Gastroesophageal sphincter (tissue), 4 donors: ENCODE data around the gene TCF12. TPM values are rescaled to one million over a fixed set of nuclear protein-coding genes. Genes with fewer than 3 reads are reported as not detected.

Experiments
- ATAC-seq: fragments of 150-250 bp; one replicate; pipeline ENCODE4 v1.9.1; 2016; ENCODE audit warnings: mild to moderate bottlenecking, moderate library complexity
- H3K27ac ChIP-seq, 4 donors: fragments of 200-600 bp; sonication (generic) in 3 of 4; 1 replicate in 3 of 4; 2 replicates in 1 of 4; pipeline ENCODE4 v1.5.1; 2016 to 2019
- H3K27me3 ChIP-seq: fragments of 200-600 bp; sonication (generic); one replicate; pipeline ENCODE4 v1.5.1; 2019
- H3K36me3 ChIP-seq, 2 donors: fragments of 200-600 bp; sonication (generic); one replicate each; pipeline ENCODE4 v1.5.1; 2019; ENCODE audit warnings: control low read depth in 1 of 2
- H3K4me1 ChIP-seq, 3 donors: fragments of 200-600 bp; sonication (generic); 1 replicate in 2 of 3; 2 replicates in 1 of 3; pipeline ENCODE4 v1.5.1; 2016 to 2019; ENCODE audit warnings: control low read depth in 2 of 3
- H3K4me3 ChIP-seq, 2 donors: fragments of 200-600 bp; sonication (generic); one replicate each; pipeline ENCODE4 v1.5.1; 2019; ENCODE audit warnings: mild to moderate bottlenecking in 1 of 2, moderate library complexity in 1 of 2
- H3K9me3 ChIP-seq, 3 donors: fragments of 200-600 bp; sonication (generic); one replicate each; pipeline ENCODE4 v1.5.1; 2017 to 2019; ENCODE audit warnings: control low read depth in 2 of 3
- CTCF ChIP-seq, 4 experiments: fragments of 200-600 bp in 2 of 4; fragments of 450-650 bp in 2 of 4; sonication (generic) in 1 of 4; IDR thresholded peaks; one replicate each; pipeline ENCODE4 v1.5.1; 2017 to 2019; ENCODE audit warnings: antibody characterized with exemption in 4 of 4, mild to moderate bottlenecking in 2 of 4, moderate library complexity in 2 of 4
- EP300 ChIP-seq: sonication (generic); formaldehyde crosslinking; IDR thresholded peaks from one replicate; pipeline ENCODE4 v1.6.1; 2017; ENCODE audit warnings: antibody characterized with exemption, mild to moderate bottlenecking
- POLR2A ChIP-seq, 2 donors: fragments of 450-650 bp; IDR thresholded peaks; one replicate each; pipeline ENCODE4 v1.6.1; 2017; ENCODE audit warnings: antibody characterized with exemption in 2 of 2, mild to moderate bottlenecking in 2 of 2, moderate library complexity in 1 of 2
- POLR2AphosphoS5 ChIP-seq: sonication (generic); formaldehyde crosslinking; IDR thresholded peaks from one replicate; pipeline ENCODE4 v1.6.1; 2017; ENCODE audit warnings: antibody characterized with exemption
- WGBS, 2 donors: methylation state at CpG; one replicate each; pipeline ENCODE4 v1.1.5; 2018; ENCODE audit warnings: low coverage in 1 of 2; 5-methylcytosine and 5-hydroxymethylcytosine counted together
- total RNA-seq, 4 donors: library from RNA; depleted of rRNA; stranded (reverse); fragments of >200 nt; gene quantifications; one replicate each; pipeline ENCODE4 v1.1.0, GENCODE V29; 2016

TCF12 gene
- total RNA-seq, 4 donors from 2014 or later: 78.1 to 194 (median 154) TPM

GRCh38 chr15:57312006-57312317, 393.5 kb downstream of the TCF12 start:
- Histone ChIP-seq H3K27me3 (no peaks in the 10 kb centered on the region), H3K27ac (no peak overlapping the region), H3K36me3 (no peaks in the 10 kb centered on the region), H3K4me3 (no peak overlapping the region), H3K4me1 (peaks cover 0 to 2% (median 0%) of the 10 kb centered on the region in 3 donors), H3K9me3 (no peaks in the 10 kb centered on the region)
- WGBS, 2 donors: 43 to 80% methylated on average over 6 of the region's 6 CpGs
- no peak for ATAC-seq
- TF ChIP-seq CTCF (IDR thresholded peaks at IDR 0.05): no peak
- TF ChIP-seq POLR2AphosphoS5: no peak
- no peak for TF ChIP-seq EP300
- TF ChIP-seq POLR2A (IDR thresholded peaks at IDR 0.05): no peak

GRCh38 chr15:57312318-57313133, 394.1 kb downstream of the TCF12 start:
- ATAC-seq: no peak
- Histone ChIP-seq H3K4me1 (no peaks in the 10 kb centered on the region), H3K4me3 (no peak overlapping the region), H3K27me3 (no peaks in the 10 kb centered on the region), H3K36me3 (no peaks in the 10 kb centered on the region), H3K9me3 (no peaks in the 10 kb centered on the region), H3K27ac (no peak overlapping the region)
- no peak for TF ChIP-seq CTCF (IDR thresholded peaks at IDR 0.05)
- no peak for TF ChIP-seq EP300
- TF ChIP-seq POLR2AphosphoS5: no peak
- TF ChIP-seq POLR2A (IDR thresholded peaks at IDR 0.05): no peak
- 50 to 88% methylated on average over 9 to 11 of the region's 15 CpGs for WGBS, 2 donors

GRCh38 chr15:57313134-57313483, 394.7 kb downstream of the TCF12 start:
- no peak for TF ChIP-seq EP300
- TF ChIP-seq POLR2AphosphoS5: no peak
- TF ChIP-seq CTCF (IDR thresholded peaks at IDR 0.05): no peak
- no peak for TF ChIP-seq POLR2A (IDR thresholded peaks at IDR 0.05)
- Histone ChIP-seq H3K9me3 (no peaks in the 10 kb centered on the region), H3K27ac (no peak overlapping the region), H3K4me3 (no peak overlapping the region), H3K36me3 (no peaks in the 10 kb centered on the region), H3K27me3 (no peaks in the 10 kb centered on the region), H3K4me1 (no peaks in the 10 kb centered on the region)
- no peak for ATAC-seq
- WGBS, 2 donors: 40 to 86% methylated on average over 1 to 7 of the region's 7 CpGs

GRCh38 chr15:57314221-57314620, 395.8 kb downstream of the TCF12 start:
- no peak for TF ChIP-seq CTCF (IDR thresholded peaks at IDR 0.05)
- TF ChIP-seq POLR2AphosphoS5: no peak
- no peak for TF ChIP-seq POLR2A (IDR thresholded peaks at IDR 0.05)
- TF ChIP-seq EP300: no peak
- Histone ChIP-seq H3K27ac (no peak overlapping the region), H3K36me3 (no peaks in the 10 kb centered on the region), H3K4me3 (no peak overlapping the region), H3K4me1 (no peaks in the 10 kb centered on the region), H3K9me3 (no peaks in the 10 kb centered on the region), H3K27me3 (no peaks in the 10 kb centered on the region)
- no peak for ATAC-seq
- WGBS, 2 donors: 71 to 85% methylated on average over 3 of the region's 3 CpGs

- Histone ChIP-seq H3K27me3 (no peaks in the 10 kb centered on the region), H3K27ac (no peak overlapping the region), H3K36me3 (no peaks in the 10 kb centered on the region), H3K9me3 (no peaks in the 10 kb centered on the region), H3K4me3 (no peak overlapping the region), H3K4me1 (peaks cover 0 to 11% (median 3%) of the 10 kb centered on the region in 3 donors)
- TF ChIP-seq EP300: no peak
- TF ChIP-seq POLR2AphosphoS5: no peak
- TF ChIP-seq POLR2A (IDR thresholded peaks at IDR 0.05): no peak
- no peak for TF ChIP-seq CTCF (IDR thresholded peaks at IDR 0.05)
- ATAC-seq: no peak
- 46 to 50% methylated on average over 1 to 2 of the region's 4 CpGs for WGBS, 2 donors
Measured at GRCh38 chr15:57316451-57316850, 398.0 kb downstream of the TCF12 start.
